Measurements from ENCODE around the gene SLC28A1.

Gene SLC28A1

GRCh38 chr15:84962955-84963354, 78.5 kb downstream of the SLC28A1 start:
- no peak for DNase-seq (ENCODE audit: low read depth, low spot score)
- Histone ChIP-seq H3K4me3 (no peak overlapping the region), H3K9ac (ENCODE audit: insufficient read length) (no peak overlapping the region), H3K27ac (no peak overlapping the region), H3K36me3 (ENCODE audit: insufficient read depth, low read length) (no peaks in the 10 kb centered on the region), H3K9me3 (ENCODE audit: low read depth, low read length) (no peaks in the 10 kb centered on the region)
- TF ChIP-seq FOXP2 (optimal IDR thresholded peaks at IDR 0.05; ENCODE audit: control extremely low read depth, extremely low read length, insufficient read depth) (no peak), EZH2 (IDR thresholded peaks at IDR 0.05) (no peak), POLR2AphosphoS5 (IDR thresholded peaks at IDR 0.05; ENCODE audit: borderline replicate concordance, low read depth, low read length) (no peak)

- DNase-seq (ENCODE audit: low read depth, low spot score), result no peak
- Histone ChIP-seq H3K9ac (ENCODE audit: insufficient read length) (no peak overlapping the region), H3K36me3 (ENCODE audit: insufficient read depth, low read length) (no peaks in the 10 kb centered on the region), H3K9me3 (ENCODE audit: low read depth, low read length) (no peaks in the 10 kb centered on the region), H3K27ac (no peak overlapping the region; the same call in 1 of the 2 replicates), H3K4me3 (no peak overlapping the region)
- no peak for TF ChIP-seq POLR2AphosphoS5 (IDR thresholded peaks at IDR 0.05; ENCODE audit: borderline replicate concordance, low read depth, low read length)
- no peak for TF ChIP-seq EZH2 (IDR thresholded peaks at IDR 0.05)
- no peak for TF ChIP-seq FOXP2 (optimal IDR thresholded peaks at IDR 0.05; ENCODE audit: control extremely low read depth, extremely low read length, insufficient read depth)
Observed at GRCh38 chr15:84967380-84967779, 82.9 kb downstream of the SLC28A1 start.

GRCh38 chr15:84968301-84968700, 83.8 kb downstream of the SLC28A1 start:
- no peak for DNase-seq (ENCODE audit: low read depth, low spot score)
- no peaks in the 10 kb centered on the region for H3K36me3 ChIP-seq (ENCODE audit: insufficient read depth, low read length)
- no peak overlapping the region for H3K27ac ChIP-seq
- no peak overlapping the region for H3K4me3 ChIP-seq
- H3K9me3 ChIP-seq (ENCODE audit: low read depth, low read length), result no peaks in the 10 kb centered on the region
- TF ChIP-seq POLR2AphosphoS5 (IDR thresholded peaks at IDR 0.05; ENCODE audit: borderline replicate concordance, low read depth, low read length) (no peak), EZH2 (IDR thresholded peaks at IDR 0.05) (no peak), FOXP2 (optimal IDR thresholded peaks at IDR 0.05; ENCODE audit: control extremely low read depth, extremely low read length, insufficient read depth) (no peak)
- H3K9ac ChIP-seq (ENCODE audit: insufficient read length), result no peak overlapping the region

GRCh38 chr15:84969257-84969656, 84.8 kb downstream of the SLC28A1 start:
- H3K9ac ChIP-seq (ENCODE audit: insufficient read length), result no peak overlapping the region
- H3K36me3 ChIP-seq (ENCODE audit: insufficient read depth, low read length), result no peaks in the 10 kb centered on the region
- H3K9me3 ChIP-seq (ENCODE audit: low read depth, low read length), result no peaks in the 10 kb centered on the region
- H3K4me3 ChIP-seq, result no peak overlapping the region
- TF ChIP-seq POLR2AphosphoS5 (IDR thresholded peaks at IDR 0.05; ENCODE audit: borderline replicate concordance, low read depth, low read length), result no peak
- H3K27ac ChIP-seq, result no peak overlapping the region
- DNase-seq (ENCODE audit: low read depth, low spot score), result no peak

- DNase-seq (ENCODE audit: low read depth, low spot score), result no peak
- TF ChIP-seq POLR2AphosphoS5 (IDR thresholded peaks at IDR 0.05; ENCODE audit: borderline replicate concordance, low read depth, low read length), result no peak
- Histone ChIP-seq H3K9me3 (ENCODE audit: low read depth, low read length) (no peaks in the 10 kb centered on the region), H3K4me3 (no peak overlapping the region), H3K9ac (ENCODE audit: insufficient read length) (no peak overlapping the region), H3K36me3 (ENCODE audit: insufficient read depth, low read length) (no peaks in the 10 kb centered on the region), H3K27ac (no peak overlapping the region)
Observed at GRCh38 chr15:84970843-84971242, 86.4 kb downstream of the SLC28A1 start.

- Histone ChIP-seq H3K27ac (no peak overlapping the region), H3K9me3 (ENCODE audit: low read depth, low read length) (no peaks in the 10 kb centered on the region), H3K4me3 (no peak overlapping the region), H3K9ac (ENCODE audit: insufficient read length) (no peak overlapping the region), H3K36me3 (ENCODE audit: insufficient read depth, low read length) (no peaks in the 10 kb centered on the region)
- TF ChIP-seq FOXP2 (optimal IDR thresholded peaks at IDR 0.05; ENCODE audit: control extremely low read depth, extremely low read length, insufficient read depth), result no peak
- TF ChIP-seq POLR2AphosphoS5 (IDR thresholded peaks at IDR 0.05; ENCODE audit: borderline replicate concordance, low read depth, low read length), result no peak
- TF ChIP-seq EZH2 (IDR thresholded peaks at IDR 0.05), result no peak
- no peak for DNase-seq (ENCODE audit: low read depth, low spot score)
Observed at GRCh38 chr15:84973492-84974460, 89.3 kb downstream of the SLC28A1 start.

- Histone ChIP-seq H3K9me3 (ENCODE audit: low read depth, low read length) (no peaks in the 10 kb centered on the region), H3K36me3 (ENCODE audit: insufficient read depth, low read length) (no peaks in the 10 kb centered on the region), H3K27ac (no peak overlapping the region), H3K4me3 (no peak overlapping the region), H3K9ac (ENCODE audit: insufficient read length) (no peak overlapping the region)
- TF ChIP-seq POLR2AphosphoS5 (IDR thresholded peaks at IDR 0.05; ENCODE audit: borderline replicate concordance, low read depth, low read length) (no peak), EZH2 (IDR thresholded peaks at IDR 0.05) (no peak), FOXP2 (optimal IDR thresholded peaks at IDR 0.05; ENCODE audit: control extremely low read depth, extremely low read length, insufficient read depth) (no peak)
- DNase-seq (ENCODE audit: low read depth, low spot score), result no peak
Observed at GRCh38 chr15:84975871-84976351, 91.4 kb downstream of the SLC28A1 start.

GRCh38 chr15:84976746-84977345, 92.4 kb downstream of the SLC28A1 start:
- no peak for TF ChIP-seq POLR2AphosphoS5 (IDR thresholded peaks at IDR 0.05; ENCODE audit: borderline replicate concordance, low read depth, low read length)
- TF ChIP-seq EZH2 (IDR thresholded peaks at IDR 0.05), result no peak
- TF ChIP-seq FOXP2 (optimal IDR thresholded peaks at IDR 0.05; ENCODE audit: control extremely low read depth, extremely low read length, insufficient read depth), result no peak
- DNase-seq (ENCODE audit: low read depth, low spot score), result no peak
- Histone ChIP-seq H3K4me3 (no peak overlapping the region), H3K9me3 (ENCODE audit: low read depth, low read length) (no peaks in the 10 kb centered on the region), H3K27ac (no peak overlapping the region), H3K36me3 (ENCODE audit: insufficient read depth, low read length) (no peaks in the 10 kb centered on the region), H3K9ac (ENCODE audit: insufficient read length) (no peak overlapping the region)

All from SK-N-MC (cell line).